Loucy (cell line): ENCODE measurements around the gene RERE.

Source experiments
- H2AFZ ChIP-seq: fragments of 200-600 bp; sonication (generic); 2 replicates; pipeline ENCODE4 v1.6.0; 2016; ENCODE audit warnings: antibody characterized with exemption, mild to moderate bottlenecking, low read length, moderate library complexity
- H3F3A ChIP-seq: fragments of 200-600 bp; 2 replicates; pipeline ENCODE4 v1.6.0; 2016; ENCODE audit warnings: antibody characterized with exemption, low read depth, mild to moderate bottlenecking
- H3K27me3 ChIP-seq: fragments of 200-600 bp; sonication (generic); 2 replicates; pipeline ENCODE4 v1.6.1; 2014; ENCODE audit warnings: low read length, mild to moderate bottlenecking; ENCODE audit not compliant: insufficient read depth, poor library complexity, severe bottlenecking
- H3K36me3 ChIP-seq: fragments of 200-600 bp; sonication (generic); 2 replicates; pipeline ENCODE4 v1.6.1; 2016; ENCODE audit warnings: low read length; ENCODE audit not compliant: insufficient read depth
- H3K4me1 ChIP-seq: fragments of 200-600 bp; sonication (generic); 2 replicates; pipeline ENCODE4 v1.5.1; 2014; ENCODE audit warnings: low read length, mild to moderate bottlenecking; ENCODE audit not compliant: insufficient read depth, poor library complexity, severe bottlenecking
- H3K4me2 ChIP-seq: fragments of 200-600 bp; sonication (generic); 2 replicates; pipeline ENCODE4 v1.6.0; 2014; ENCODE audit warnings: antibody characterized with exemption, low read length, low read depth, mild to moderate bottlenecking; ENCODE audit not compliant: poor library complexity, severe bottlenecking
- H3K4me3 ChIP-seq: fragments of 200-600 bp; sonication (generic); 2 replicates; pipeline ENCODE4 v1.5.1; 2014; ENCODE audit warnings: low read length, mild to moderate bottlenecking, mixed read lengths; ENCODE audit not compliant: poor library complexity, severe bottlenecking
- H3K79me2 ChIP-seq: fragments of 200-600 bp; sonication (generic); 2 replicates; pipeline ENCODE4 v1.6.1; 2014; ENCODE audit warnings: low read length; ENCODE audit not compliant: insufficient read depth
- H3K9ac ChIP-seq: fragments of 200-600 bp; sonication (generic); 2 replicates; pipeline ENCODE4 v1.6.0; 2014; ENCODE audit warnings: mild to moderate bottlenecking, low read depth, low read length, moderate library complexity; ENCODE audit not compliant: poor library complexity, severe bottlenecking
- H3K9me2 ChIP-seq: fragments of 200-600 bp; sonication (generic); replicated peaks from 2 replicates; pipeline ENCODE4 v1.6.1; 2016; ENCODE audit warnings: low read depth, low read length, mixed read lengths
- H3K9me3 ChIP-seq: fragments of 200-600 bp; sonication (generic); 2 replicates; pipeline ENCODE4 v1.6.1; 2014; ENCODE audit warnings: mild to moderate bottlenecking, antibody characterized with exemption, low read length, low read depth; ENCODE audit not compliant: insufficient read depth
- H4K20me1 ChIP-seq: fragments of 200-600 bp; sonication (generic); 2 replicates; pipeline ENCODE4 v1.6.0; 2014; ENCODE audit warnings: antibody characterized with exemption, low read length, mild to moderate bottlenecking; ENCODE audit not compliant: insufficient read depth, poor library complexity, severe bottlenecking
- EZH2phosphoT487 ChIP-seq: fragments of 200-600 bp; IDR thresholded peaks from 2 replicates; pipeline ENCODE4 v1.6.1; 2018; ENCODE audit warnings: antibody characterized with exemption, mild to moderate bottlenecking, moderate library complexity, borderline replicate concordance
- TF ChIP-seq, protein P1 (sequence below): fragments of 200-600 bp; sonication (generic); conservative IDR thresholded peaks from 2 replicates; pipeline ENCODE4 v1.5.1; 2014; ENCODE audit warnings: mild to moderate bottlenecking, antibody characterized with exemption, low read length

The RERE gene

DNA sequence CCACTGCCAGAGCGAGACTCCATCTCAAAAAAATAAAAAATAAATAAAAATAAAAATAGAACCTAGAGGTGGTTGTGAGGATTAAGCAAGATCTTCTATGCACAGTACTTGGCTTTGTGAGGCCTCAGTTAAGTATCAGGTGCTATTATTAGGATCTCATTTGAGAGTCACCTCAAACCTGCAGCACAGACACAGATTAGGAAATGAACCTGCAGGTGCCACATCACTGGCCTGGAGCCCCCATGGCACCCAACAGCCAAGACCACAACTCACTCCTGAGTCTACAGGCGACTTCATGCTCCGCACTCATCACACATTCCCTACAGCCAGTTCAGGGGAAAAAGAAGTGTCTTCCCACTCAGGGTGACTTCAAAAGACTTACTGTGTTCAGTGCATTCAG, 322.8 kb downstream of the RERE start:
- H3K9me2 ChIP-seq: no peaks in the 10 kb centered on the region
- no peak overlapping the region for H3K4me2 ChIP-seq
- H3K9ac ChIP-seq: no peak overlapping the region
- no peak overlapping the region for H3K4me3 ChIP-seq
- peaks cover 35% of the 10 kb centered on the region; the same call in 1 of the 2 replicates for H3K36me3 ChIP-seq
- H3F3A ChIP-seq: no peaks in the 10 kb centered on the region
- TF ChIP-seq, protein P1, sequence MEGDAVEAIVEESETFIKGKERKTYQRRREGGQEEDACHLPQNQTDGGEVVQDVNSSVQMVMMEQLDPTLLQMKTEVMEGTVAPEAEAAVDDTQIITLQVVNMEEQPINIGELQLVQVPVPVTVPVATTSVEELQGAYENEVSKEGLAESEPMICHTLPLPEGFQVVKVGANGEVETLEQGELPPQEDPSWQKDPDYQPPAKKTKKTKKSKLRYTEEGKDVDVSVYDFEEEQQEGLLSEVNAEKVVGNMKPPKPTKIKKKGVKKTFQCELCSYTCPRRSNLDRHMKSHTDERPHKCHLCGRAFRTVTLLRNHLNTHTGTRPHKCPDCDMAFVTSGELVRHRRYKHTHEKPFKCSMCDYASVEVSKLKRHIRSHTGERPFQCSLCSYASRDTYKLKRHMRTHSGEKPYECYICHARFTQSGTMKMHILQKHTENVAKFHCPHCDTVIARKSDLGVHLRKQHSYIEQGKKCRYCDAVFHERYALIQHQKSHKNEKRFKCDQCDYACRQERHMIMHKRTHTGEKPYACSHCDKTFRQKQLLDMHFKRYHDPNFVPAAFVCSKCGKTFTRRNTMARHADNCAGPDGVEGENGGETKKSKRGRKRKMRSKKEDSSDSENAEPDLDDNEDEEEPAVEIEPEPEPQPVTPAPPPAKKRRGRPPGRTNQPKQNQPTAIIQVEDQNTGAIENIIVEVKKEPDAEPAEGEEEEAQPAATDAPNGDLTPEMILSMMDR: no peak
- TF ChIP-seq EZH2phosphoT487: no peak
- H3K9me3 ChIP-seq: no peaks in the 10 kb centered on the region
- no peaks in the 10 kb centered on the region for H3K4me1 ChIP-seq
- no peaks in the 10 kb centered on the region for H4K20me1 ChIP-seq
- H2AFZ ChIP-seq: no peak overlapping the region
- H3K79me2 ChIP-seq: no peaks in the 10 kb centered on the region
- no peaks in the 10 kb centered on the region for H3K27me3 ChIP-seq

DNA sequence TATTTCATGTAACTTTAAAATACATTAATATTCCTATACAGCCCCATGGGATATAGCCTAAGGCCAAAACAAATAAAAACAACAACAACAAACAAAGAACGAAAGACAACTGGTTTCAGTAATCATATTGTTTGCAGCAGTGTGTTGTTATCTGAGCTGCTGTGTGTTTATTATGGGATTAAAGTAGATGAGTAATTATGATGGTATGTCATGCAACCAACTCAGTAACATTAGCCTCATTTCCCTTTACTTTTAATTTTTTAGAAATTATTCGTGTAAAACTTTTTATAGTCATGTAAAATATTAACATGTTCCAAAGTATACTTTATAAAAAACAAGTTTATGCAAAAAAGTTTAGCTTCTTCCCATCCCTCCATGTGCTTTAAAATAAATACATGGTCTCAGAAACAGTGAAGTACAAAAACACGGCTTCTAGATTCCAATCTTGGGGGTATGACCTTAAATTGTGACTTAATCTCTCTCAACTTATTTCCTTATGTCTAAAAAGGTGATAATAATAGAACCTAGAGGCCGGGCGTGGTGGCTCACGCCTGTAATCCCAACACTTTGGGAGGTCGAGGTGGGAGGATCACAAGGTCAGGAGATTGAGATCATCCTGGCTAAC, 323.4 kb downstream of the RERE start:
- no peak overlapping the region for H3K4me3 ChIP-seq
- no peaks in the 10 kb centered on the region for H3K9me3 ChIP-seq
- no peak overlapping the region for H2AFZ ChIP-seq
- no peaks in the 10 kb centered on the region for H4K20me1 ChIP-seq
- no peak overlapping the region for H3K9ac ChIP-seq
- no peaks in the 10 kb centered on the region for H3K79me2 ChIP-seq
- H3K36me3 ChIP-seq: peaks cover 35% of the 10 kb centered on the region; the same call in 1 of the 2 replicates
- no peaks in the 10 kb centered on the region for H3K9me2 ChIP-seq
- no peak overlapping the region for H3K4me2 ChIP-seq
- no peaks in the 10 kb centered on the region for H3K4me1 ChIP-seq
- H3F3A ChIP-seq: no peaks in the 10 kb centered on the region
- TF ChIP-seq EZH2phosphoT487: no peak
- TF ChIP-seq, protein P1: no peak
- no peaks in the 10 kb centered on the region for H3K27me3 ChIP-seq

DNA sequence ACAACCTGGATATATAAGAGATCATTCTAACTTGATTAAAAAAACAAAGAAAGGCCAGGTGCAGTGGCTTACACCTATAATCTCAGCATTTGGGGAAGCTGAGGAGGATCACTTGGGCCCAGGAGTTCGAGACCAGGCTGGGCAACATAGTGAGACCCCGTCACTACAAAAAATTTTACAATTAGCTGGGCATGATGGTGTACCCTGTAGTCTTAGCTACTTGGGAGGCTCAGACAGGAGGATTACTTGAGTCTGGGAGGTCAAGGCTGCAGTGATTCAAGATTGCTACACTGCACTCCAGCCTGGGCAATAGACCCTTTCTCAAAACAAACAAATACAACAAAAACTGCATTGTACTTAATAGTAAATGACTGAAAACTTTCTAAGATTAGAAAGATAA, 330.2 kb downstream of the RERE start:
- Histone ChIP-seq H3F3A (no peaks in the 10 kb centered on the region), H3K9me3 (no peaks in the 10 kb centered on the region), H3K4me2 (no peak overlapping the region), H3K9me2 (no peaks in the 10 kb centered on the region), H4K20me1 (no peaks in the 10 kb centered on the region), H2AFZ (no peak overlapping the region), H3K79me2 (no peaks in the 10 kb centered on the region), H3K4me1 (no peaks in the 10 kb centered on the region), H3K9ac (no peak overlapping the region), H3K4me3 (no peak overlapping the region), H3K36me3 (peaks cover 4% of the 10 kb centered on the region; the same call in 1 of the 2 replicates), H3K27me3 (no peaks in the 10 kb centered on the region)
- TF ChIP-seq EZH2phosphoT487: no peak
- TF ChIP-seq, protein P1: no peak
